Esophagus (tissue), 2 donors: ENCODE measurements around the gene PRAMEF15. TPM values are rescaled to one million over a fixed set of nuclear protein-coding genes. Genes with fewer than 3 reads are reported as not detected.
"Not testable (repeated sequence)": the region's sequence is repeated elsewhere in the genome, so short reads cannot be mapped to it uniquely, and the experiment has no call there.

ENCODE experiments used
- H3K27ac ChIP-seq, 2 donors: one replicate each; pipeline ENCODE4 v1.5.1; 2013; ENCODE audit warnings: low read depth in 2 of 2, mild to moderate bottlenecking in 2 of 2, inconsistent platforms in 1 of 2, low read length in 1 of 2, moderate library complexity in 1 of 2
- H3K27me3 ChIP-seq, 2 donors: one replicate each; pipeline ENCODE4 v1.6.1; 2013; ENCODE audit warnings: low read length in 2 of 2, control low read depth in 1 of 2, mild to moderate bottlenecking in 1 of 2; ENCODE audit not compliant: insufficient read depth in 2 of 2, control insufficient read depth in 1 of 2
- H3K36me3 ChIP-seq, 2 donors: one replicate each; pipeline ENCODE4 v1.6.1; 2013; ENCODE audit warnings: low read length in 1 of 2; ENCODE audit not compliant: control insufficient read depth in 2 of 2, insufficient read depth in 2 of 2
- H3K4me1 ChIP-seq, 2 donors: one replicate each; pipeline ENCODE4 v1.6.1; 2013; ENCODE audit warnings: low read length in 1 of 2; ENCODE audit not compliant: control insufficient read depth in 2 of 2, insufficient read depth in 2 of 2
- H3K4me3 ChIP-seq, 2 donors: one replicate each; pipeline ENCODE4 v1.5.1; 2013; ENCODE audit warnings: low read length in 2 of 2, mild to moderate bottlenecking in 2 of 2, low read depth in 1 of 2, moderate library complexity in 1 of 2
- H3K9me3 ChIP-seq, 2 donors: one replicate each; pipeline ENCODE4 v1.6.1; 2013; ENCODE audit warnings: mild to moderate bottlenecking in 2 of 2, low read depth in 1 of 2, low read length in 1 of 2, moderate library complexity in 1 of 2; ENCODE audit not compliant: control insufficient read depth in 2 of 2, insufficient read depth in 1 of 2
- WGBS, 2 donors: extraction: QIAGEN DNeasy Blood & Tissue Kit; methylation state at CpG; one replicate each; pipeline ENCODE4 v1.1.7; 2013; 5-methylcytosine and 5-hydroxymethylcytosine counted together
- polyA plus RNA-seq, 2 donors: library from polyadenylated mRNA; stranded (reverse); fragments of 200-250 nt; gene quantifications; one replicate each; pipeline ENCODE4 v1.2.3, GENCODE V29; 2013
- donor health status: healthy with polysubstance abuse.
- donor health status: Bipolar disorder and iron deficiency.

Gene PRAMEF15
- polyA plus RNA-seq = not detected

- H3K4me1 ChIP-seq, H3K36me3 ChIP-seq, H3K27ac ChIP-seq, H3K27me3 ChIP-seq, H3K4me3 ChIP-seq, H3K9me3 ChIP-seq: not testable (repeated sequence)
- 52 to 66% methylated on average over 3 of the region's 4 CpGs for WGBS, 2 donors
These were observed at the start of gene PRAMEF15 for GRCh38 chr1:13315281-13315680. PRAMEF15 (plus strand) TSS chr1:13315581; CDS start chr1:13318408, 2,827 bp downstream.

GRCh38 chr1:13277016-13277415 is 38.4 kb upstream of the PRAMEF15 start:
- H3K9me3 ChIP-seq, H3K36me3 ChIP-seq, H3K27ac ChIP-seq, H3K4me1 ChIP-seq, H3K27me3 ChIP-seq, H3K4me3 ChIP-seq: not testable (repeated sequence)
- WGBS, 2 donors = 49 to 51% methylated on average over 4 of the region's 6 CpGs

- H3K4me1 ChIP-seq, H3K27ac ChIP-seq, H3K4me3 ChIP-seq, H3K36me3 ChIP-seq, H3K9me3 ChIP-seq, H3K27me3 ChIP-seq: not testable (repeated sequence)
- WGBS, 2 donors = 69 to 74% methylated on average over 3 of the region's 3 CpGs
These were observed 35.8 kb upstream of the PRAMEF15 start for GRCh38 chr1:13279617-13280016.

DNA sequence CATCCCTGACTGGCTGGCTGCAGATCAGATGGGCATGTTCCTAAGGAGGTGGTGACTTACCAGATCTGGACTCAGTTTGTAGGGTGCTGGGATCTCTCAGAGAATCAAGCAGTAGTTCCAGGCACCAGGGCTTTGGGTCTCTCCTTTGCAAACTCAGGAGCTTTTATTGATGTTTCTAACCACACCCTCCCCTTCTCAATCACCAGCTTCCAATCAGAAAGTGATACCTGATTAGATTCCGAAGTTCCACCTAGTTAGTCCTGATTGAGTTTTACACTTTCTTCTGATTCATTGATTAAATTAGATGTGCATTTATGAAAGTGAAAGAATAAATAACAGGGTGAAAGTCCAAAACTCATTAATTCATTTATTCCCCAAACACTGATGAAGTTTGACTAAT is 30.3 kb upstream of the PRAMEF15 start, which contains the start of gene PRAMEF8:
PRAMEF8 (minus strand) TSS at position 101 of the 400 bp plus-strand sequence. CDS start 1,046 bp downstream, outside the sequence.
- H3K27me3 ChIP-seq, H3K9me3 ChIP-seq, H3K36me3 ChIP-seq, H3K4me1 ChIP-seq, H3K27ac ChIP-seq, H3K4me3 ChIP-seq: not testable (repeated sequence)
- WGBS, 2 donors = no CpG with 5 or more reads among the region's 1 CpG

- not testable (repeated sequence) for H3K27ac ChIP-seq, H3K4me1 ChIP-seq, H3K27me3 ChIP-seq, H3K36me3 ChIP-seq, H3K4me3 ChIP-seq, H3K9me3 ChIP-seq
- WGBS, 2 donors = 69 to 78% methylated on average over 1 to 2 of the region's 3 CpGs
These were observed 26.4 kb upstream of the PRAMEF15 start for GRCh38 chr1:13289030-13289429.

- H3K9me3 ChIP-seq, H3K4me3 ChIP-seq, H3K27ac ChIP-seq, H3K27me3 ChIP-seq, H3K36me3 ChIP-seq, H3K4me1 ChIP-seq: not testable (repeated sequence)
- 47 to 67% methylated on average over 2 of the region's 5 CpGs for WGBS, 2 donors
These were observed 18.0 kb upstream of the PRAMEF15 start for GRCh38 chr1:13297216-13297931.

DNA sequence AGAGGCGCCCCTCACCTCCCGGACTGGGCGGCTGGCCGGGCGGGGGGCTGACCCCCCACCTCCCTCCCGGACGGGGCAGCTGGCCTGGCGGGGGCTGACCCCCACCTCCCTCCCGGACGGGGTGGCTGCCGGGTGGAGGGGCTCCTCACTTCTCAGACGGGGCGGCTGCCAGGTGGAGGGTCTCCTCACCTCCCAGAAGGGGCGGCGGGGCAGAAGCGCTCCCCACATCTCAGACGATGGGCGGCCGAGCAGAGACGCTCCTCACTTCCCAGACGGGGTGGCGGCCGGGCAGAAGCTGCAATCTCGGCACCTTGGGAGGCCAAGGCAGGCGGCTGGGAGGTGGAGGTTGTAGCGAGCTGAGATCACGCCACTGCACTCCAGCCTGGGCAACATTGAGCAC is 16.7 kb upstream of the PRAMEF15 start:
- H3K4me3 ChIP-seq, H3K27ac ChIP-seq, H3K4me1 ChIP-seq, H3K27me3 ChIP-seq, H3K9me3 ChIP-seq, H3K36me3 ChIP-seq: not testable (repeated sequence)
- WGBS, 2 donors = 94 to 97% methylated on average over 3 to 11 of the region's 27 CpGs

GRCh38 chr1:13302197-13302596 is 13.2 kb upstream of the PRAMEF15 start:
- not testable (repeated sequence) for H3K27ac ChIP-seq, H3K4me3 ChIP-seq, H3K9me3 ChIP-seq, H3K27me3 ChIP-seq, H3K36me3 ChIP-seq, H3K4me1 ChIP-seq

DNA sequence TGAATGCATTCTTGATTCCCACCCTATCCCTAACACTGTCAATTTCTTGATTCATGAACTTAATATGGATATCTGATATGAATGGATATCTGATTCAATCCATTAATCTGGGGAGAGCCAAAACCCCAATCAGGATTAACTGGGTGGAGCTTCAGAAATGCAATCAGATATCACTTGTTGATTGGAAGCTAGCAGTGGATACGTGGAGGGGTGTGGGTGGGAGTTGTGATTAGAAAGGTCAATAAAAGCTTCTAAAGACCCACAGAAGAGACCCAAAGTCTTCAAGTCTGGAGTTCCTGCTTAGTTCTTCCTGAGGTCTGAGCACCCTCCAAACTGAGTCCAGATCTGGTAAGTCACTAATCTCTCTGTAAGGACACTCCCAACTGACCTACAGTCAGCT is 12.1 kb upstream of the PRAMEF15 start, which contains the start of gene PRAMEF33:
PRAMEF33 (plus strand) TSS at position 301 of the 400 bp plus-strand sequence. CDS start 2,416 bp downstream, outside the sequence.
- not testable (repeated sequence) for H3K27ac ChIP-seq, H3K9me3 ChIP-seq, H3K4me3 ChIP-seq, H3K36me3 ChIP-seq, H3K27me3 ChIP-seq, H3K4me1 ChIP-seq
- WGBS, 2 donors = no CpG with 5 or more reads among the region's 1 CpG

DNA sequence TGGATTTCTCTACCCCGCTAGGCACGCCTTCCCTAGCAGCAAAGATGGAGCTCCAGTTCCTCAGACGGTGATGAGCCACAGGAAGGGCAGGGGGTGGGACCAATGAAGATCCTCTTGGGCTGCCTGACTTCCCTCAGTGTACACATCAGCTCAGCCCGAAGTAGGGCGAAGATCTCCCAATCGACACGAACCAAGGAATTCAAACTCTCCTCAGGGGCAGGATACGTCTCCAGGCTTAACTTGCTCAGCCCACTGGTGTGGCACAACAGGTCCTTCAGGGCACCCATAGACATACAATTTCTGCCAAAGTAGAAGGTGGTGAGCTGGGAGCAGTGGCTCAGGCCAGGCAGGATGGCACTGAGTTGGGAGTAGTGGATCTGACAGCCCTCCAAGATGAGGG is 27.1 kb downstream of the PRAMEF15 start:
- not testable (repeated sequence) for H3K4me1 ChIP-seq, H3K4me3 ChIP-seq, H3K9me3 ChIP-seq, H3K36me3 ChIP-seq, H3K27me3 ChIP-seq, H3K27ac ChIP-seq
- 84 to 85% methylated on average over 8 of the region's 8 CpGs for WGBS, 2 donors
